PC-3 (cell line): ENCODE measurements around the gene IGFBP3.

ENCODE experiments used
- EZH2 ChIP-seq: fragments of 300-600 bp; sonication (generic); IDR thresholded peaks from one replicate; pipeline ENCODE4 v1.6.1; 2017; ENCODE audit warnings: antibody characterized with exemption, mild to moderate bottlenecking, low read length; ENCODE audit not compliant: unreplicated experiment
- TF ChIP-seq, protein P1 (sequence below): fragments of 300-600 bp; sonication (generic); conservative IDR thresholded peaks from 2 replicates; pipeline ENCODE4 v1.5.1; 2017; ENCODE audit warnings: antibody characterized with exemption, low read depth, mild to moderate bottlenecking, low read length

DNA sequence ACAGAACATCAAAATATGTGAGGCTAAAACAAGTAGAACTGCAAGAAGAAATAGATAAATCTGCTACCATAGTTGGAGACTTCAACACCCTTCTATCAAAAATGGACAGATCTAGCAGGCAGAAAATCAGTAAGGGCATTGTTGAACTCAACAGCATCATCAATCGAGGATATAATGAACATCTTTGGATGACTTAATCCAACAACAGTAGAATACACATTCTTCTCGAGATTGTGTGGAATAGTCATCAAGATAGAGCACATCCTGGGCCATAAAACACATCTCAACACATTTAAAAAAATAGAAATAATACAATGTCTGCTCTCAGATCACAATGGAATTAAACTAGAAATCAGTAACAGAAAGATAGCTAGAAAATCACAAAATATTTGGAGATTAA, 22.9 kb downstream of the IGFBP3 start:
- TF ChIP-seq, protein P1, sequence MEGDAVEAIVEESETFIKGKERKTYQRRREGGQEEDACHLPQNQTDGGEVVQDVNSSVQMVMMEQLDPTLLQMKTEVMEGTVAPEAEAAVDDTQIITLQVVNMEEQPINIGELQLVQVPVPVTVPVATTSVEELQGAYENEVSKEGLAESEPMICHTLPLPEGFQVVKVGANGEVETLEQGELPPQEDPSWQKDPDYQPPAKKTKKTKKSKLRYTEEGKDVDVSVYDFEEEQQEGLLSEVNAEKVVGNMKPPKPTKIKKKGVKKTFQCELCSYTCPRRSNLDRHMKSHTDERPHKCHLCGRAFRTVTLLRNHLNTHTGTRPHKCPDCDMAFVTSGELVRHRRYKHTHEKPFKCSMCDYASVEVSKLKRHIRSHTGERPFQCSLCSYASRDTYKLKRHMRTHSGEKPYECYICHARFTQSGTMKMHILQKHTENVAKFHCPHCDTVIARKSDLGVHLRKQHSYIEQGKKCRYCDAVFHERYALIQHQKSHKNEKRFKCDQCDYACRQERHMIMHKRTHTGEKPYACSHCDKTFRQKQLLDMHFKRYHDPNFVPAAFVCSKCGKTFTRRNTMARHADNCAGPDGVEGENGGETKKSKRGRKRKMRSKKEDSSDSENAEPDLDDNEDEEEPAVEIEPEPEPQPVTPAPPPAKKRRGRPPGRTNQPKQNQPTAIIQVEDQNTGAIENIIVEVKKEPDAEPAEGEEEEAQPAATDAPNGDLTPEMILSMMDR, result no peak
- no peak for TF ChIP-seq EZH2
